Hepatocyte (in vitro differentiated cells): Measurements from ENCODE around the gene GID8. TPM values are rescaled to one million over a fixed set of nuclear protein-coding genes. Genes with fewer than 3 reads are reported as not detected.

ENCODE experiments used
- DNase-seq: peaks from one replicate; pipeline ENCODE4 v3.0.0-alpha.2; 2016; ENCODE audit warnings: low spot score
- H2AFZ ChIP-seq: fragments of 200-600 bp; sonication (generic); 2 replicates; pipeline ENCODE4 v1.6.0; 2016; ENCODE audit warnings: antibody characterized with exemption, mild to moderate bottlenecking
- H3K27ac ChIP-seq: fragments of 200-600 bp; sonication (generic); 2 replicates; pipeline ENCODE4 v1.5.1; 2016; ENCODE audit warnings: mild to moderate bottlenecking
- H3K27me3 ChIP-seq: fragments of 200-600 bp; sonication (generic); 2 replicates; pipeline ENCODE4 v1.6.1; 2016
- H3K36me3 ChIP-seq: fragments of 200-600 bp; sonication (generic); replicated peaks from 2 replicates; pipeline ENCODE4 v1.5.1; 2016; ENCODE audit warnings: low read depth; ENCODE audit not compliant: insufficient read depth
- H3K4me1 ChIP-seq: fragments of 200-600 bp; sonication (generic); 2 replicates; pipeline ENCODE4 v1.5.1; 2016; ENCODE audit warnings: mild to moderate bottlenecking, moderate library complexity; ENCODE audit not compliant: insufficient read depth
- H3K4me2 ChIP-seq: fragments of 200-600 bp; sonication (generic); 2 replicates; pipeline ENCODE4 v1.6.0; 2016
- H3K4me3 ChIP-seq: fragments of 200-600 bp; sonication (generic); 2 replicates; pipeline ENCODE4 v1.5.1; 2016; ENCODE audit warnings: mild to moderate bottlenecking
- H3K79me2 ChIP-seq: fragments of 200-600 bp; sonication (generic); 2 replicates; pipeline ENCODE4 v1.6.0; 2017; ENCODE audit warnings: mild to moderate bottlenecking
- H3K9me2 ChIP-seq: fragments of 200-600 bp; sonication (generic); replicated peaks from 2 replicates; pipeline ENCODE4 v1.6.0; 2017; ENCODE audit warnings: mild to moderate bottlenecking; ENCODE audit not compliant: insufficient read depth
- H3K9me3 ChIP-seq: fragments of 200-600 bp; sonication (generic); 2 replicates; pipeline ENCODE4 v1.5.1; 2016; ENCODE audit warnings: low read depth, mild to moderate bottlenecking
- H4K20me1 ChIP-seq: fragments of 200-600 bp; sonication (generic); 2 replicates; pipeline ENCODE4 v1.6.0; 2016; ENCODE audit warnings: mild to moderate bottlenecking; ENCODE audit not compliant: insufficient read depth, poor library complexity, severe bottlenecking
- EZH2 ChIP-seq: fragments of 200-600 bp; sonication (generic); IDR thresholded peaks from 2 replicates; pipeline ENCODE4 v1.6.1; 2016; ENCODE audit warnings: antibody characterized with exemption, mild to moderate bottlenecking, borderline replicate concordance
- EZH2phosphoT487 ChIP-seq: fragments of 200-600 bp; sonication (generic); IDR thresholded peaks from one replicate; pipeline ENCODE4 v1.6.1; 2018; ENCODE audit warnings: antibody characterized with exemption, mild to moderate bottlenecking, low read depth, moderate library complexity; ENCODE audit not compliant: unreplicated experiment, severe bottlenecking
- WGBS: methylation state at CpG from one replicate; pipeline ENCODE4 v1.1.6; 2016; ENCODE audit warnings: low lambda C conversion rate; ENCODE audit errors: missing lambda C conversion rate; 5-methylcytosine and 5-hydroxymethylcytosine counted together
- polyA plus RNA-seq: library from polyadenylated mRNA; unstranded; fragments of >200 nt; fragmentation: Nextera tagmentation; extraction: Ambion mirVana; gene quantifications from 2 replicates; pipeline ENCODE4 v1.2.1, GENCODE V29; 2016
- total RNA-seq: library from RNA; depleted of rRNA; stranded (reverse); fragments of >200 nt; gene quantifications from 2 replicates; pipeline ENCODE4 v1.2.3, GENCODE V29; 2014
- TF ChIP-seq, protein P1 (sequence below): fragments of 200-600 bp; sonication (generic); IDR thresholded peaks from 2 replicates; pipeline ENCODE4 v1.5.1; 2016; ENCODE audit warnings: antibody characterized with exemption, mild to moderate bottlenecking; ENCODE audit not compliant: poor library complexity

GID8 gene
- total and polyA plus RNA-seq, 2 experiments from 2014 or later: 16.5 to 35.4 TPM

- H3K4me1 ChIP-seq: peaks cover 20% of the 10 kb centered on the region
- TF ChIP-seq, protein P1, sequence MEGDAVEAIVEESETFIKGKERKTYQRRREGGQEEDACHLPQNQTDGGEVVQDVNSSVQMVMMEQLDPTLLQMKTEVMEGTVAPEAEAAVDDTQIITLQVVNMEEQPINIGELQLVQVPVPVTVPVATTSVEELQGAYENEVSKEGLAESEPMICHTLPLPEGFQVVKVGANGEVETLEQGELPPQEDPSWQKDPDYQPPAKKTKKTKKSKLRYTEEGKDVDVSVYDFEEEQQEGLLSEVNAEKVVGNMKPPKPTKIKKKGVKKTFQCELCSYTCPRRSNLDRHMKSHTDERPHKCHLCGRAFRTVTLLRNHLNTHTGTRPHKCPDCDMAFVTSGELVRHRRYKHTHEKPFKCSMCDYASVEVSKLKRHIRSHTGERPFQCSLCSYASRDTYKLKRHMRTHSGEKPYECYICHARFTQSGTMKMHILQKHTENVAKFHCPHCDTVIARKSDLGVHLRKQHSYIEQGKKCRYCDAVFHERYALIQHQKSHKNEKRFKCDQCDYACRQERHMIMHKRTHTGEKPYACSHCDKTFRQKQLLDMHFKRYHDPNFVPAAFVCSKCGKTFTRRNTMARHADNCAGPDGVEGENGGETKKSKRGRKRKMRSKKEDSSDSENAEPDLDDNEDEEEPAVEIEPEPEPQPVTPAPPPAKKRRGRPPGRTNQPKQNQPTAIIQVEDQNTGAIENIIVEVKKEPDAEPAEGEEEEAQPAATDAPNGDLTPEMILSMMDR: no peak
- TF ChIP-seq EZH2phosphoT487 (no peak), EZH2 (no peak)
Observed at GRCh38 chr20:62914436-62914835, 23.5 kb upstream of the GID8 start.

DNA sequence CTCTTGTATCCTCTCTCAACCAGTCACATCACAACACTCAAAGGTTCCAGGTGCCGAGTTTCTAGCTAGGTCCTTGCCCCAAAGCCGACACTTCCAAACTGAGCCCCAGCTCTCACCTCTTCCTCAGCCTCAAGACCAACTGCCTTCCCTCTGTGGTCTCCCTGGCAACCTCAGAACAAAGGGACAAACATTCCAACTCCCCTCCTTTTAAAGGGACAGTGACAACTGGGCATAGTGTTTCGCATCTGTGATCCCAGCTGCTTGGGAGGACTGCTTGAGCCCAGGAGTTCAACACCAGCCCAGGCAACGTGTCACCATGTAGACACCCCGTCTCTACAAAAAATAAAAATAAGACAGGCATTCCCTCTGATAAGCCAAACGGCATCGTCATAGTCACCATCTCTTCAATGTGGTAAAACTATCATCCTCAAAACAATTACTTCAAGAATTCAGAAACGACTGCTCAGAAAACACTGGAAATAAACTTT is 22.9 kb upstream of the GID8 start:
- no peaks in the 10 kb centered on the region for H3K9me3 ChIP-seq
- no peaks in the 10 kb centered on the region for H3K9me2 ChIP-seq
- H3K27me3 ChIP-seq: no peaks in the 10 kb centered on the region
- H3K27ac ChIP-seq: no peak overlapping the region
- H4K20me1 ChIP-seq: peaks cover 100% of the 10 kb centered on the region
- H3K79me2 ChIP-seq: peaks cover 100% of the 10 kb centered on the region
- H2AFZ ChIP-seq: no peak overlapping the region
- no peak overlapping the region for H3K4me3 ChIP-seq
- TF ChIP-seq EZH2phosphoT487: no peak
- TF ChIP-seq, protein P1: no peak
- no peak for TF ChIP-seq EZH2
- peaks cover 26% of the 10 kb centered on the region for H3K4me1 ChIP-seq
- H3K36me3 ChIP-seq: no peaks in the 10 kb centered on the region
- 53% methylated on average over 8 of the region's 8 CpGs for WGBS
- DNase-seq: no peak
- H3K4me2 ChIP-seq: peak overlapping the region; percentile 35

More at GRCh38 chr20:62914436-62914835, 23.5 kb upstream of the GID8 start:
- no peaks in the 10 kb centered on the region for H3K36me3 ChIP-seq
- H4K20me1 ChIP-seq: peaks cover 100% of the 10 kb centered on the region
- H2AFZ ChIP-seq: no peak overlapping the region
- no peaks in the 10 kb centered on the region for H3K9me3 ChIP-seq
- no peaks in the 10 kb centered on the region for H3K9me2 ChIP-seq
- WGBS: 86% methylated on average over 9 of the region's 9 CpGs
- no peak overlapping the region for H3K4me3 ChIP-seq
- H3K79me2 ChIP-seq: peaks cover 100% of the 10 kb centered on the region
- DNase-seq: no peak
- no peak overlapping the region for H3K27ac ChIP-seq
- H3K27me3 ChIP-seq: no peaks in the 10 kb centered on the region
- H3K4me2 ChIP-seq: peak overlapping the region; percentile 35

- Histone ChIP-seq H3K4me1 (peaks cover 42% of the 10 kb centered on the region), H3K36me3 (no peaks in the 10 kb centered on the region), H3K9me3 (no peaks in the 10 kb centered on the region), H3K79me2 (peaks cover 100% of the 10 kb centered on the region), H4K20me1 (peaks cover 100% of the 10 kb centered on the region), H3K4me3 (no peak overlapping the region), H2AFZ (no peak overlapping the region), H3K9me2 (no peaks in the 10 kb centered on the region), H3K27ac (no peak overlapping the region), H3K4me2 (peak overlapping the region; percentile 42), H3K27me3 (no peaks in the 10 kb centered on the region)
- TF ChIP-seq EZH2phosphoT487 (no peak), EZH2 (no peak)
- TF ChIP-seq, protein P1: no peak
- DNase-seq: no peak
- WGBS: 75% methylated on average over 10 of the region's 10 CpGs
Observed at GRCh38 chr20:62916703-62917476, 21.1 kb upstream of the GID8 start.
